Retinal pigment epithelial cell (primary cell): ENCODE data around the gene PACS1.

Source experiments
- DNase-seq: peaks from one replicate; pipeline ENCODE4 v3.0.0-alpha.2; 2010; ENCODE audit warnings: low read depth
- H3K4me3 ChIP-seq: 2 replicates; pipeline ENCODE4 v1.5.1; 2011; ENCODE audit warnings: mild to moderate bottlenecking, low read length, control low read depth, moderate library complexity
- CTCF ChIP-seq: conservative IDR thresholded peaks from 2 replicates; pipeline ENCODE4 v1.5.1; 2011; ENCODE audit warnings: low read depth, low read length, control low read depth, inconsistent platforms

PACS1 gene

DNA sequence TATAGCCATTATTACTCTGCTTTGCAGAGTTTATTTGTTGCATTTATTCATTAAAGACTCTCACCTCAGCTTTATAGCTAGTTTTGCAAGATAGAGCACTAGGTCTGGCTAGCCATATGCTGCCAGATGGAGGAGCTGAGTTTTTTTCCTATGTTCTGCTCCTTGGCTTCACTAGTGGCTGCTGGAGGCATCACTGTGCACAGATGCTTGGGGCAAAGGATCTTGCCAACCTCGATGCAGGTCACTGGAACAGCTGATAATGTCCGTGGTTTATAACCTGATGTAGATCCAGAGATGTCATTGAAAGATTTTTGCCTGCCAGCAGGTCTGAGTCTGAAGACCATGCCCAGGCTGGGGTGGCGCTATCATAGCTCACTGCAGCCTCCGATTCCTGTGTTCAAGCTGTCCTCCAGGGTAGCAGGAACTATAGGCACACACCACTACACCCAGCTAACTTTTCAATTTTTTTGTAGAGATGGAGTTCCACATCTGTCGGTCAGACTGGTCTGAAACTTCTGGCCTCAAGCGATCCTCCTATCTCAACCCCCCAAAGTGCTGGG lies 63.2 kb downstream of the PACS1 start:
- no peak for DNase-seq
- H3K4me3 ChIP-seq: no peak overlapping the region
- no peak for TF ChIP-seq CTCF

DNA sequence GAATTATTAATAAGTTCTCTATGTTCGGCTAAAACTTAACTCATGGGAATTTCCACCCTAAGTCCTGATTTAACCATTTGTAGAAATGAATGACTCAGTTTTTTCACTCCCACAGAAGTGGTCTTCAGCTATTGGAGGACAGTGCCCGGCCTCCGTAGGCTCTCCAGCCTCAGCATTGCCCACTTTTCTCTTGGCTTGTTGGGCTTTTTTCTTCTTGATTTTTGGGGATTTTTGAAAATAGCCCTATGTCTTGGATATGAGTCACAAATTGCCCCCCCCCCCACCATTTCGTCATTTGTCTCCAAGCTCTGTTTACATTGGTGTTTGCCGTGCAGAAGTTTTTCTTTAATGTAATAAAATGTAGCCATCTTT lies 66.7 kb downstream of the PACS1 start:
- TF ChIP-seq CTCF: no peak
- H3K4me3 ChIP-seq: no peak overlapping the region

GRCh38 chr11:66139817-66140404 lies 69.8 kb downstream of the PACS1 start:
- no peak for DNase-seq
- TF ChIP-seq CTCF: no peak

More for the DNA sequence above, 66.7 kb downstream of the PACS1 start:
- no peak for DNase-seq

GRCh38 chr11:66142370-66143263 lies 72.5 kb downstream of the PACS1 start:
- H3K4me3 ChIP-seq: no peak overlapping the region
- TF ChIP-seq CTCF: no peak
- DNase-seq: no peak

More at GRCh38 chr11:66139817-66140404, 69.8 kb downstream of the PACS1 start:
- H3K4me3 ChIP-seq: no peak overlapping the region

DNA sequence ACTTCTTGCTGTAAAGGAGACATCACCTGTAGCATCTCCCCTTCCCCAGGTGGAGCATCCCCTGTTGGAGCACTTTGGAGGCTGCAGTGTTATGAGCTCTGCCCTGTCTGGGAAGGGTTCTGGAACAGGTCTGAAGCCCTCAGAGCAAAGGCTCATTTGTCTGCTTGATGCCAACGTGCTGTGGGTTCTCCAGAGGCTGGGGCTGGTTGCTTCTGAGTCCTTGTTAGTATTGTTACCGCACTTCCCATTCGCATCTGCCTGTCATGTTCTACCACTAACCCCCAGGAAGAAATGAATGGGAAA lies 73.1 kb downstream of the PACS1 start:
- no peak overlapping the region for H3K4me3 ChIP-seq
- TF ChIP-seq CTCF: no peak
- no peak for DNase-seq

DNA sequence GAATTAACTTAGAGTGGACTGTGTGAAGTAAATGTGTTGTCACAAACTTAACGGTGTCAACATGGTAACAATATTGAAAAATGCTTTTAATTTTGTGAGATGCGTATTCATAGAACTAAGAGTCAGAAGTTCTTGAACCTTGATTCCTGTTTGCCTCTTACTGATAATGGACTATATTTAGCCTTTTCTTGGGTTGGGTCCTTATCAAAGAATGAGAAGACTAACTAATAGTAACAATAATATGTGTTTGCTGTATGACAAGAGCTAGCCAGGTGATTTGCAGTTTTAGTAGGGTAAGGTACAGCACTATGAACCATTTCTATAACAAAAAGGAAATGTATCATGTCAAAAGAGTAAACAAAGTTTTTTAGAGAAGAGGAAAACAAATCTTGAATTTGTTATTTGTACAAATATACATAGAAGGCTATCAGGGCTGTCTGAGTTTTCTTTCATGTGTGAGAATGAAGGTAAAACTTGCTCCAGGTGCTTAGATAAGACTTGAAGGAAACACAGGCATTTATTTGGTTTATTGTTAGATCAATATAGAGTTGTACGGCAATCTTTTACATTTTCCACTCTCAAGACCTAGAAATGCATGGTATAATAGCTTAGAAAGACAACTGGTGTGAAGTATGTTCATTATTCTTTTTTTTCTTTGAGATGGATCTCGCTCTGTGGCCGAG lies 74.1 kb downstream of the PACS1 start:
- no peak for TF ChIP-seq CTCF
- H3K4me3 ChIP-seq: no peak overlapping the region
- no peak for DNase-seq
